Right ventricle myocardium inferior (tissue), 1 donor: ENCODE results near the gene MRPL45. TPM values are rescaled to one million over a fixed set of nuclear protein-coding genes. Genes with fewer than 3 reads are reported as not detected.

Experiments used
- ATAC-seq: fragments of 200-7000 bp; cut with Tn5 transposase; one replicate; pipeline ENCODE4 v1.9.1; 2020; ENCODE audit warnings: mild to moderate bottlenecking, moderate library complexity
- DNase-seq: peaks from one replicate; pipeline ENCODE4 v3.0.0; 2021; ENCODE audit errors: missing footprints
- intact Hi-C: fragments of 100-400 bp; cut with DNase I; formaldehyde crosslinking; loops from one replicate; pipeline ENCODE4 v1.11.0; 2022
- total RNA-seq: library from RNA; stranded (reverse); fragmentation: NEBNext Ultra II Directional; extraction: Animal tissue kit (Norgen Biotek cat#: 25700); gene quantifications from one replicate; pipeline ENCODE4 v1.2.1, GENCODE V29; 2021
- donor health status: DM: no; HTN: yes; CAD: no; lungs with severe emphysema.

Gene MRPL45
- total RNA-seq, 1 donor from 2014 or later, result 36.9 TPM

DNA sequence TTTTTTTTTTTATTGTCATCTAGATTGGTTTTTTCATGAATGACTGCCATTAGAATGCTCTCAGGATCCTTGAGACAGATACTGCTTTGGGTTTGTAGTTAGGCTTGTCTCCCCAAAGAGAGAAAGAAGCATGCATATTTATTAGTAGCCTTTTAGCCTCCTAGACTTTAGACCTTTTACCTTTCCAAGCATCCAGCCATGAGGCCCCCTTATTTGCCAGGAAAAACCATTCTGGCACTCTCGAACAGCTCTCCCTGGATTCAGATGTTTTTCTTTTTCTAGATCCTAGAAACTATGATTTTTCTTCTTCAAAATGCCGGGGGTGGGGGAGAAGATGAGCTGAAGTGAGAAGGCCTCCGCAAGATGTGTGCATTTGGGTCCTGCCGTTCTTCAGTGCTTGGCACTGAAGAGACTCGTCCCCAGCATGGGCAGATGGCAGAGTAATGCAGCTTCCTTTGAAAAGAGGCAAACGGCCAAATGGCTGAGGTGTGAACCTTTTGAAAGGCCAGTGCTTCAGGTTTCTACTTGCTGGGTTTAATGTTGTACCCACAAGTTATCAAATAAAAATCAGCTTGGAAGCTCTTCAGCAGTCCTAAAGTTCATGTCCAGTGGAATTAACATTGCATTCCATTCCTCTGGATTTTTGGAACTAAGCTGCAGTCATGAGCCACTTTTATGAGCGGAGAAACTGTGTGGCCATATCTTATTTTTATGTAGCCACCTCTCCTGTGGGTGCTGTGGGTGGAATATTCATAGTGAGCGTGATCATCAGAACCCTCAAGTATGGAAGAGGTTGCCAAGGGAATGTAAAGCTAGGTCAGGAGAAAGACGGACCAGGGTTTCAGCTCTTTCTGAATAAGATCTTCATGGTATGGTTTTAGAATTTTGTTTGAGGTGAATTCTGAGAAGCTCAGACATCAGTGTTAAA is 61.9 kb downstream of the MRPL45 start:
- DNase-seq, result no peak
- no peak for ATAC-seq
- intact Hi-C loops, result loop anchor here (10.0 kb wide), 2 partner anchors 146 to 306 kb away; no protein-coding TSS in a partner anchor

DNA sequence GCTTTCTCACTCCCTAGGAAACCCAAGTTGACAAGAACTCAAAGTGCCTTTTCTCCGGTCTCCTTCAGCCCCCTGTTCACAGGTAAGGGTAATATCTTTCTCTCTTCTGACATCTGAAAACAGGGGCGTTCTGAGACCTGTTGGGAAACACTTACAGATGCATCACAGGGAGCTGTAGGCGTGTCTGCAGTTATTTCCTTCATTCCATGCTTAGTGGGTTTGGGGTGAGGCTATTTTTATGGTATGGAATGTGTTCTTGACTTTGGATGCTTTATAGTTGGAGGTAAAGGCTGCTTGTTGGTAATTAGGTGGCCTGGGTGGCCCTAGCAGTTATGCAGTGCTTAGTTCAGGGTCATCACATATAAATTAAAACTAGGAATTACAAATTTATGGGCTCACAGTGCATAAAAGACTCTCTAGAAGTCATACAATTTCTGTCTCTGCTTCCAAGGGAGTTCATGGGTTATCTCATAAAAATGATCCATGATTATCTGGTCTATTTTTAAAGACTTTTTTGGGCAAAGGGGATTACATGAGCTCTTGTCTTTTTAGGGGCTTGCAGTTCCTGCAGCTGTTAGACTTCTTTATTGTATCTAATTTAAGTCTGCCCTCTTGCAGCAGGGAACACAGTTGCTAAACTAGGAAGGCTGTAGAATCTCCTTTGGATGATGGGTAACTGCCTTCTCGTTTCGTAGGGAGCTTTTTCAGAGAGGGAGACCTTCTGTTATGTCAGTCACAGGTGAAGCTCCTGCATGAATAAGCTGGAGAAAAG is 64.9 kb downstream of the MRPL45 start:
- DNase-seq (no peak), ATAC-seq (no peak)
- intact Hi-C loops, result no loop called here

DNA sequence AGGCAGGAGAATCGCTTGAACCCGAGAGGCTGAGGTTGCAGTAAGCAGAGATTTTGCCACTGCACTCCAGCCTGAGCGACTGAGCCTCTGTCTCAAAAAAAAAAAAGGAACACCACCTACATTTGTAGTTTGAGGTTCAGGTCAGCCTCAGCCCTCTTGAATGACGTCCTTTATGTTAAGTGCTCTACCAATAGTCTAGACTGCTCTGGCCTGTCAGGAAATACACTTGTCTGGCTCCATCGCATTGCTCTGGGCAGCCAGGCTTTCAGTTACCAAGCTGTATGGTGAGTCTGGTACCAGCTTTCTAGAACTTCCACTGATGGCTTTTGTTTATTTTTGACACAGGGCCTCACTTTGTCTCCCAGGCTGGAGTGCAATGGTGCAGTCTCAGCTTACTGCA is 66.0 kb downstream of the MRPL45 start:
- no peak for DNase-seq
- intact Hi-C loops, result no loop called here
- ATAC-seq, result no peak

DNA sequence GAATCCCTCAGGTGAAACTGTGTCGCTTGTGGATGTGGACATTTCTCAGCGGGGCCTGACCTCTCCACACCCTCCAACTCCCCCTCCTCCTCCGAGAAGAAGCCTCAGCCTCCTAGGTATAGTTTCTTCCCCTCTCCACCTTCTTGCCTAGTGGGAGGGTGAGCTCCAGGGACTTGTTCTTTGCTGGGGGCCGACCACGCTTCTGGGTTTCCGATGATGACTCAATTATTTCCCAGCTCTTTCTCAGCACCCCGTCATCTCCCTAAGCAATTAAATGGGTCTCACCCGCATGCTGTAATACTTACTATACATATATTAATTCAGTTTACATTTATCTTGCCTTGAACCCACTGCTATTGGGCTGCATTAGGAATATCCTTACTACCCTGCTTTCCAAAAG is 67.8 kb downstream of the MRPL45 start:
- no peak for DNase-seq
- ATAC-seq, result no peak
- intact Hi-C loops, result no loop called here

DNA sequence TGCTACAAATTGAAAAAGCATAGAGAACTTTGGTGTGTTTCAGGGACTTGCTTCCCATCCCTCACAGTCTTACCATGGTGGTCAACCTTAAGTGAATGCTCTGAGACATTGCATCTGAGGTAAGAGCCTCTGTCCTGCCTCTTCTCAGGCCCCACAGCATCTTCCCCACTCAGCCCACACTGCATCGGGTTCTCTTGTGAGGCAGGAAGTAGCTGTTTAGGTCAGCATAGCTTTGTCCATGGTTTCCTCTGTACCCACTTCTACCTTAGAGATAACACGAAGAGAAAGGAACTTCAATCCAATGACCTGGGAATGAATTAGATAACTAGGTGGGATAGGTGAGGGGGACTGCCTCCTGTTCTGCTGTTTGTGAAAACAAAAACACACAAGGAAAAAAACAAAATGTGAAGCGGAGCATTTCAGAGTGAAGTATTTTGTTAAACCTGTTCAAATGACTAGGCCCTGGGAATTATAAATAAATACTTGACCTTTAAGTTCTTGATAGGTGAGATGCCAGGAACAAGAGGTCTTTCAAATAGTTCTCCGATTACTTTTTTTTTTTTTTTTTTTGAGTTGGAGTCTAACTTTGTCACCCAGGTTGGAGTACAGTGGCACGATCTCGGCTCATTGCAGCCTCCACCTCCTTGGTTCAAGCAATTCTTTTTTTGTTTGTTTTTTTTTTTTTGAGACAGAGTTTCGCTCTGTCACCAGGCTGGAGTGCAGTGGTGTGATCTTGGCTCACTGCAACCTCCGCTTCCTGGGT is 72.3 kb downstream of the MRPL45 start:
- DNase-seq (no peak), ATAC-seq (no peak)
- intact Hi-C loops, result no loop called here

Other genes starting within 250 kb of the MRPL45 start
- gene TBC1D3C, start 228.5 kb upstream of the MRPL45 start, total RNA-seq, result not detected
- not detected for gene TBC1D3E, start 169.2 kb upstream of the MRPL45 start, total RNA-seq
- gene TBC1D3, start 104.6 kb upstream of the MRPL45 start, total RNA-seq, result not detected
- gene GPR179, start 46.8 kb downstream of the MRPL45 start, total RNA-seq, result not detected
- gene SOCS7, start 54.7 kb downstream of the MRPL45 start, total RNA-seq, result 12.0 TPM
- gene ARHGAP23, start 131.3 kb downstream of the MRPL45 start, total RNA-seq, result 67.5 TPM